ENCODE results near the gene SLC26A1.

Gene SLC26A1

DNA sequence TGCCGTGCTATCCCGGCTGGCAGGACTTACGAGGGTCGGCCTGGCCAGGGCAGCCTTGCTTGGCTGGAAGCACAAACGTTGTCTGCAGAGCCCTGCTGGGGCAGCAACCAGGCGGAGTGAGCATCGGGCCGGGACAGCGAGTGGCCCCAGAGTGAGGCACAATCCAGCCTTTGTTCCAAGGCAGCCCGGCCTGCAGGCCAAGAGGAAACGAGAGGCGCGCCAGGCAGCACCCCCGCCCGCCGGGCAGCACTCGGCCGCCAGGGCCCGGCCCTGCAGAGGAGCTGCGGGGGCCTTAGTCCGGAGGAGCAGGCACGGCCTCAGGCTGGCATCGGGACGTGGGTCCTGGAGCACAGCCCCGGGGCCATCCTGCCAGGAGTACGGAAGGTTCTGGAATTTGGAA lies 42.3 kb upstream of the SLC26A1 start:
- no peak overlapping the region for H3K4me3 ChIP-seq (ENCODE audit: low read depth in 1 of 2, low read length in 2 of 2)
- H3K9me3 ChIP-seq (ENCODE audit: control insufficient read depth in 1 of 2, low read length in 2 of 2), result no peaks in the 10 kb centered on the region
- no peaks in the 10 kb centered on the region for H3K27me3 ChIP-seq (ENCODE audit: low read depth, low read length)
- H3K27ac ChIP-seq (ENCODE audit: low read length), result no peak overlapping the region
- H3K4me1 ChIP-seq (ENCODE audit: control insufficient read depth in 1 of 2, insufficient read depth in 2 of 2, low read length in 2 of 2), result peaks cover 0 to 20% of the 10 kb centered on the region in 2 donors
- H3K36me3 ChIP-seq (ENCODE audit: control insufficient read depth in 1 of 2, insufficient read depth in 2 of 2, low read length in 2 of 2), result no peaks in the 10 kb centered on the region

DNA sequence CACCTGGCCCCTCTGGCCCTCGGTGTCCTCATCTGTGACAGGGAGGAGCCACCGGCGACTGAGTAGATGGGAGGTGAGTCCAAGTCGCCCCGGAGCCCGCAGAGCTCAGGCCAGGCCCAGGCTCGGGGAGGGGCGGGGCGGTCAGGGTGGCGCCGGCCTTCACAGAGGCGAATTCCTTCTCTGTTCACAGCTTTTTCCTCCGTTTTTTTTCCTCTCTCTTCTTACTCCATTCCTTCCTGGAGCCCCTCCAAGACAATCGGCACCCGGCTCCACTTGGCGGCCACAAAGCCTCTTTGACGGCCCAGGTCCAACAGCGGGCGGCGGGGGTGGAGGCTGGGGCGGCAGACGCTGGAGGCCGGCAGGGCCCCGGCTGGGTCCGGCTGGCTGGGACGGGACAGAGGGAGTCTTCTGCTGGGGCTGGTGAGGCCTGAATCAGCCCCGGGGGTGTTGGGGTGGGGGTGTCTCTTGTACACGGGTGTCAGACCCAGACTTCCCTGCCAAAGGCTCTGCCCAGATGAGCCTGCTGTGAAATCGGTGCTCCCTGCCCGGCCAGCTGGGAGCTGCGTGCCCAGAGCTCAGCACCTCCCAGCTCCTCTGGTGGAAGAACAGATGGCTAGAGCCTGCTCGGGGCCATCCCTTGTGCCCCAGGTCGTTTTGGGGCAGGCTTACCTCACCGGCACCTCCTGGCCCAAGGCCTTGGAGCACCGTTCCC lies 40.8 kb upstream of the SLC26A1 start:
- Histone ChIP-seq H3K36me3 (ENCODE audit: control insufficient read depth in 1 of 2, insufficient read depth in 2 of 2, low read length in 2 of 2) (no peaks in the 10 kb centered on the region), H3K9me3 (ENCODE audit: control insufficient read depth in 1 of 2, low read length in 2 of 2) (no peaks in the 10 kb centered on the region), H3K27me3 (ENCODE audit: low read depth, low read length) (no peaks in the 10 kb centered on the region), H3K4me3 (ENCODE audit: low read depth in 1 of 2, low read length in 2 of 2) (no peak overlapping the region), H3K4me1 (ENCODE audit: control insufficient read depth in 1 of 2, insufficient read depth in 2 of 2, low read length in 2 of 2) (peaks cover 0 to 11% of the 10 kb centered on the region in 2 donors), H3K27ac (ENCODE audit: low read length) (no peak overlapping the region)

DNA sequence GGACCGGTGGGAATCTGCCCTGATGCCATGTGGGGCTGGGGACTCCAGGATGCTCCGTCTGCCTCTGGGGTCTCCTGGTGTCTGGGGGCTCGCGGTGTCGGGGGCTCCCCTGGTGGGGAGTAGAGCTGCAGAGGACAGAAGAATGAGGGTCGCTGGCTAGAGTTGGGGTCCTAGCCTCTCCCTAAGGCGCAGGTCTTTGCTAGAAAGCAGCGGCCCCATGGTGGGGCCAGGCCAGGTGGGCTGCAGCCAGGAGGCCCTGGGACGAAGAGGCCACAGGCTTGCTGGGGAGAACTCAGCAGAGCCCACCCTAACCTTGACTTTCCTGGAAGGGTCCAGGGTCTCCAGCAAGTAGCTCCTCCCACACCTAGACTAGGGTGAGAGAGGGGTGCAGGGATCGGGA lies 39.7 kb upstream of the SLC26A1 start:
- no peak overlapping the region for H3K4me3 ChIP-seq (ENCODE audit: low read depth in 1 of 2, low read length in 2 of 2)
- H3K27ac ChIP-seq (ENCODE audit: low read length), result no peak overlapping the region
- peaks cover 0 to 11% of the 10 kb centered on the region in 2 donors for H3K4me1 ChIP-seq (ENCODE audit: control insufficient read depth in 1 of 2, insufficient read depth in 2 of 2, low read length in 2 of 2)
- no peaks in the 10 kb centered on the region for H3K9me3 ChIP-seq (ENCODE audit: control insufficient read depth in 1 of 2, low read length in 2 of 2)
- no peaks in the 10 kb centered on the region for H3K36me3 ChIP-seq (ENCODE audit: control insufficient read depth in 1 of 2, insufficient read depth in 2 of 2, low read length in 2 of 2)
- no peaks in the 10 kb centered on the region for H3K27me3 ChIP-seq (ENCODE audit: low read depth, low read length)

DNA sequence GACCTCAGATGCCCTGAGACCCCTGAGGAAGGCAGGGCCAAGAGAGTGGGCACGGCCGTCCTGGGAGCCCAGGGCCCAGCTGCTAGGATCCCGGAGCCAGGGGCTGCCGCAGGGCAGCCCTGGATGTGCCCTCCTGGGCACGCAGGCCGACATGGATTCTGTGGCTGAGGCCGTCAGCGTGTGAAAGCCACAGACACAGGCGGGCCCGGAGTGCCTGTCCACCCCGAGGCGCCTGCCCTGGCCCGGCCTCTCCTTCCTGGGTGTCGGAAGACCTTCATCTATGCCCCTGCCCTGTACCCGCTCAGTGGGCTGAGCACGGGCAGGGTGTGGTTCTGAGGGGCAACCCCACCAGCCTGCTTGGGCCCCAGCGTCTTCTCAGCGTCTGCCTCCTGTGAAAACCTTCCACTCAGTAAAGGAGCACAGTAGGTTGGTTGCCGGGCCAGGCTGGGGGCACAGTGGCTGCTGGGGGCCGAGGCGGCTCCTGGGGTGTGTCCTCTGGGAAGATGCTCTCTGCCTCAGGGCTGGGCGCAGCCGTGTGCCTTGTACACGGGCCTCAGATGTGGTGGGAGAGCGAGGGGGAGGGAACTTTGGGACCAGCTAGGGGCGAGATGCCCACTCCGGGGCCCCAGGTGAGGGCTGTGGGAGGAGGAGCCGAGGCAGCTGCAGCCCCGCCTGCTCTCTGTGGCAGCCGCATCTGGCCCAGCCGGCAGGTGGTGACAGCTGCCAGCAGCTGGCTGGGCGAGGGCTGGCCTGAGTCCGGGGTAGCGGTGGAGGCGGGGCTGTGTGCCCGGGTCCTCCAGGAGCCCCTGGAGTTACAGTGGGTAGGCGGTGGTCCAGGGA lies 39.0 kb upstream of the SLC26A1 start:
- H3K4me1 ChIP-seq (ENCODE audit: control insufficient read depth in 1 of 2, insufficient read depth in 2 of 2, low read length in 2 of 2), result peaks cover 0 to 11% of the 10 kb centered on the region in 2 donors
- H3K36me3 ChIP-seq (ENCODE audit: control insufficient read depth in 1 of 2, insufficient read depth in 2 of 2, low read length in 2 of 2), result no peaks in the 10 kb centered on the region
- H3K9me3 ChIP-seq (ENCODE audit: control insufficient read depth in 1 of 2, low read length in 2 of 2), result no peaks in the 10 kb centered on the region
- no peak overlapping the region for H3K27ac ChIP-seq (ENCODE audit: low read length)
- H3K4me3 ChIP-seq (ENCODE audit: low read depth in 1 of 2, low read length in 2 of 2), result no peak overlapping the region
- H3K27me3 ChIP-seq (ENCODE audit: low read depth, low read length), result no peaks in the 10 kb centered on the region

DNA sequence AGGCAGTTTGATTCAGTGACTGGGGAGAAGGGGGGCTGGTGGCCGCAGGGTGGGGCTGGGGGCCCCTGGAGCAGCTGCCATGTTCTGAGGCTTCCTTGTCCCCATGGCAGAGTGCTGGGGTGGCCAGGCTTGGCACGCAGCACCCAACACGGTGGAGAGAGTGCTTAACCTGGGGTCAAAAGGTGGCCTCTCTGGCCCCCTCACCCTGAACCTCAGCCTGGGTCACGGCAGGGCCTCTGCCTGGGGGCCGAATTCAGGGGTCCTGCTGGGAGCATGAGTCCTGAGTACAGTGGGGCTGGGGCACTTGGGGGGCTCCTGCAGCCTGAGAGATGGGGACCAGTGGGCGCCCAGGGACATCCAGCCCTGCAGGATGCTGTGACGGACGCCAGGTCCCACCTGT lies 38.1 kb upstream of the SLC26A1 start:
- Histone ChIP-seq H3K4me1 (ENCODE audit: control insufficient read depth in 1 of 2, insufficient read depth in 2 of 2, low read length in 2 of 2) (peaks cover 0 to 11% of the 10 kb centered on the region in 2 donors), H3K9me3 (ENCODE audit: control insufficient read depth in 1 of 2, low read length in 2 of 2) (no peaks in the 10 kb centered on the region), H3K36me3 (ENCODE audit: control insufficient read depth in 1 of 2, insufficient read depth in 2 of 2, low read length in 2 of 2) (no peaks in the 10 kb centered on the region), H3K27ac (ENCODE audit: low read length) (no peak overlapping the region), H3K27me3 (ENCODE audit: low read depth, low read length) (no peaks in the 10 kb centered on the region), H3K4me3 (ENCODE audit: low read depth in 1 of 2, low read length in 2 of 2) (no peak overlapping the region)

DNA sequence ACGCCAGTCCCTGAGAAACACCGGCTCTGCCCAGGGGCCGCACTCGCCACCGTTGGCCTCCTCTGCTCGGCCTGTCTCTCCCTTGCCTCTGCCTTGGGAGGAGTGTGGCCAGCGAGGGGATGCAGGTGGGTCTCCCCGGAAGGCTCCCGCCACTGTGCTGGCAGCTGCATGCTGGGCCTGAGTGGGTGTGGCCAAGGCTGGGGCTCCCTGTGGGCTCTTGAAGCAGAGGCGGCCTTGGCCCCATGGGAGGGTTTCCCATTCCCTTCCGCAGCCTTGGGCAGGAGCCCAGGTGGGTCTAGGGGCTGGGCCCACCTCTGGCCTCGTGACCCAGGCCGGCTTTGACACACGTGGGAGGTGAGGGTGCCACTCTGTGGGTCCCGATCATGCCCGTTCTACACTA lies 37.4 kb upstream of the SLC26A1 start:
- Histone ChIP-seq H3K4me1 (ENCODE audit: control insufficient read depth in 1 of 2, insufficient read depth in 2 of 2, low read length in 2 of 2) (peaks cover 0 to 11% of the 10 kb centered on the region in 2 donors), H3K4me3 (ENCODE audit: low read depth in 1 of 2, low read length in 2 of 2) (no peak overlapping the region), H3K36me3 (ENCODE audit: control insufficient read depth in 1 of 2, insufficient read depth in 2 of 2, low read length in 2 of 2) (no peaks in the 10 kb centered on the region), H3K27me3 (ENCODE audit: low read depth, low read length) (no peaks in the 10 kb centered on the region), H3K9me3 (ENCODE audit: control insufficient read depth in 1 of 2, low read length in 2 of 2) (no peaks in the 10 kb centered on the region), H3K27ac (ENCODE audit: low read length) (no peak overlapping the region)

DNA sequence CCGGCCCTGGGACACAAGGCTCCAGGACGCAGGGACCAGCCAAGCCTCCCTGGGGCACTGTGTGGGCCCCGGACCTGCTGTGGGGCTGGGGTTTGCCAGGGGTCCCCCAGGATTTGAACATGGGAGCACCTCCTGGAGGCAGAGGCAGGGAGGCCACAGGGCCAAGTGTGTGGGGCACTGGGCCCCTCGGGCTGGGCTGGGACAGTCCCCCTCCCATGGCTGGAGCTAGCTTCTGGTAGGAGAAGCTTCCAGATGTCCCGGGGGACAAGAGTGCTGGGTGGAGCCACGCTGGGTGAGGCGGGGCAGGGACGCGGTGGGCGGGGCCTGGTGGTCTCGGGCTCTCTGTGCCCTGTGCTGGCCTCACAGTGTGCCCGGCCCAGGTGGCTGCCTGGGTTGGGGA lies 36.8 kb upstream of the SLC26A1 start:
- H3K4me3 ChIP-seq (ENCODE audit: low read depth in 1 of 2, low read length in 2 of 2), result no peak overlapping the region
- H3K27me3 ChIP-seq (ENCODE audit: low read depth, low read length), result no peaks in the 10 kb centered on the region
- H3K27ac ChIP-seq (ENCODE audit: low read length), result no peak overlapping the region
- H3K9me3 ChIP-seq (ENCODE audit: control insufficient read depth in 1 of 2, low read length in 2 of 2), result no peaks in the 10 kb centered on the region
- no peaks in the 10 kb centered on the region for H3K36me3 ChIP-seq (ENCODE audit: control insufficient read depth in 1 of 2, insufficient read depth in 2 of 2, low read length in 2 of 2)
- H3K4me1 ChIP-seq (ENCODE audit: control insufficient read depth in 1 of 2, insufficient read depth in 2 of 2, low read length in 2 of 2), result peaks cover 0 to 8% of the 10 kb centered on the region in 2 donors

DNA sequence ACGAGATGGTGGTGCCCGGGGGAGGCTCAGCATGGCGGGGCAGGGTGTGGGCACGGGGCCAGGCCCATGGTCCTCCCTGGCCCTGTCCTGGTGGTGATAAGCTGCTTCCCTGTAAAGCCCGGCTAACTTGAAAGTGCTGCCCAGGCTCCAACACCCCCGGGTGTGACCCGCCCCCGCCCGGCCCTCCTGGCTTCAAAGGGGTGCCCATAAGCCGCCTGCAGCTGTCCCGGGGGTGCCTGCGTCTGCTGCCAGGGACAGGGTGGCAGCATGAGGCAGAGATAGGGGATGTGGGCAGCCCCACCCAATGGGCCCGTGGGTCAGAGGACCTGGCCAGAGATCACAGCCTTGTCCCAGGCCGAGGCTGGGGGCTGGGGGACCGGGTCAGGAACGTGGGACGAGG lies 36.3 kb upstream of the SLC26A1 start:
- Histone ChIP-seq H3K4me3 (ENCODE audit: low read depth in 1 of 2, low read length in 2 of 2) (no peak overlapping the region), H3K36me3 (ENCODE audit: control insufficient read depth in 1 of 2, insufficient read depth in 2 of 2, low read length in 2 of 2) (peaks cover 0 to 4% of the 10 kb centered on the region in 2 donors), H3K27ac (ENCODE audit: low read length) (no peak overlapping the region), H3K27me3 (ENCODE audit: low read depth, low read length) (no peaks in the 10 kb centered on the region), H3K9me3 (ENCODE audit: control insufficient read depth in 1 of 2, low read length in 2 of 2) (no peaks in the 10 kb centered on the region), H3K4me1 (ENCODE audit: control insufficient read depth in 1 of 2, insufficient read depth in 2 of 2, low read length in 2 of 2) (peaks cover 0 to 8% of the 10 kb centered on the region in 2 donors)

DNA sequence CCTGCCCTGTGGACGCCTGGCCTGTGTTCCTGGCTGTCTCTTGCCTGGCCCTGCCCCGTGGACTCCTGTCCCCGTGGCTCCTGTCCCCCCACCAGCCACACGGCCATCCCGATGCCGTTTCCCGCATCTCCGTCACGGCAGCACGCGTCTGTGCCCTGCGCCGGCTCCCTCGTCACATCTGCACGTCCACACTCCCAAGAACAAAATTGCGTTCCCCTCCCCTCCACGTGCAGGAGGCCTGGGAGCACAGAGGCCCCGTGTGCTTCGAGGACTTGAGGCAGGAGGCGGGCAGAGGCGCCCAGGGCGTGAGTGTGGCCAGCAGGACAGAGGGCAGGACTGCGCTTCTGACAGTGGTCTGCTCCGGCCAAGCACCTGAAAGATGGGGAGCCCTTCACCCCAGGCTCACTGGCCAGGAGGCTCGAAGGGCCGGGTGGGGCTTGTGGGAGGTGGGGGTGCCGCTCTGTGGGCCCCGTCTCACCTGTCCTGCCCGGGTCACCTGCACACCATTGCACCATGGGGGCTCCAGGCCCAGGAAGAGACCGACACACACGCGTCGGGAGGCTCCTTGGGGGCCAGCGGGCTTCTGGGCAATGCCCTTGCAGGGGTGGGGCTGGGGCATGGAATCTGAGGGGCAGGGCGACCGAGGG lies 35.5 kb upstream of the SLC26A1 start:
- Histone ChIP-seq H3K27me3 (ENCODE audit: low read depth, low read length) (no peaks in the 10 kb centered on the region), H3K27ac (ENCODE audit: low read length) (no peak overlapping the region)

DNA sequence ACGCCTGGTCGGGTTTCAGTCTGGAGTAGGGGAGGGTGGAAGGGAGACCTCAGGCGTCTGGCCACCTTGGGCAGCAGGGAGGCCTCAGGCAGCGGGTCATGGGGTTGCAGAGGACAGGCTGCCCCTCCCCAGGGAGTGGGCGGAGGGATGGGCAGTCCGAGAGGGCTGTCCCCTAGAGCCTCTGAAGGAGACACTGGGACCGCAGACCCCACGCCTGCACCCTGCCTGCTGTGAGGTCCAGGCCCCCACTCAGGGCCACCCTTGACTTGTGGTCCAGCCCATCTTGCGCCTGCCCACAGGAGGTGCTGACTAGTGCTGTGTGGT lies 34.7 kb upstream of the SLC26A1 start:
- no peak overlapping the region for H3K4me3 ChIP-seq (ENCODE audit: low read depth in 1 of 2, low read length in 2 of 2)
- no peaks in the 10 kb centered on the region for H3K4me1 ChIP-seq (ENCODE audit: control insufficient read depth in 1 of 2, insufficient read depth in 2 of 2, low read length in 2 of 2)
- peaks cover 0 to 8% of the 10 kb centered on the region in 2 donors for H3K36me3 ChIP-seq (ENCODE audit: control insufficient read depth in 1 of 2, insufficient read depth in 2 of 2, low read length in 2 of 2)
- H3K27me3 ChIP-seq (ENCODE audit: low read depth, low read length), result no peaks in the 10 kb centered on the region
- no peak overlapping the region for H3K27ac ChIP-seq (ENCODE audit: low read length)
- H3K9me3 ChIP-seq (ENCODE audit: control insufficient read depth in 1 of 2, low read length in 2 of 2), result no peaks in the 10 kb centered on the region

More for the DNA sequence above, 35.5 kb upstream of the SLC26A1 start:
- Histone ChIP-seq H3K4me1 (ENCODE audit: control insufficient read depth in 1 of 2, insufficient read depth in 2 of 2, low read length in 2 of 2) (peaks cover 0 to 2% of the 10 kb centered on the region in 2 donors), H3K4me3 (ENCODE audit: low read depth in 1 of 2, low read length in 2 of 2) (no peak overlapping the region), H3K36me3 (ENCODE audit: control insufficient read depth in 1 of 2, insufficient read depth in 2 of 2, low read length in 2 of 2) (peaks cover 0 to 8% of the 10 kb centered on the region in 2 donors), H3K9me3 (ENCODE audit: control insufficient read depth in 1 of 2, low read length in 2 of 2) (no peaks in the 10 kb centered on the region)

DNA sequence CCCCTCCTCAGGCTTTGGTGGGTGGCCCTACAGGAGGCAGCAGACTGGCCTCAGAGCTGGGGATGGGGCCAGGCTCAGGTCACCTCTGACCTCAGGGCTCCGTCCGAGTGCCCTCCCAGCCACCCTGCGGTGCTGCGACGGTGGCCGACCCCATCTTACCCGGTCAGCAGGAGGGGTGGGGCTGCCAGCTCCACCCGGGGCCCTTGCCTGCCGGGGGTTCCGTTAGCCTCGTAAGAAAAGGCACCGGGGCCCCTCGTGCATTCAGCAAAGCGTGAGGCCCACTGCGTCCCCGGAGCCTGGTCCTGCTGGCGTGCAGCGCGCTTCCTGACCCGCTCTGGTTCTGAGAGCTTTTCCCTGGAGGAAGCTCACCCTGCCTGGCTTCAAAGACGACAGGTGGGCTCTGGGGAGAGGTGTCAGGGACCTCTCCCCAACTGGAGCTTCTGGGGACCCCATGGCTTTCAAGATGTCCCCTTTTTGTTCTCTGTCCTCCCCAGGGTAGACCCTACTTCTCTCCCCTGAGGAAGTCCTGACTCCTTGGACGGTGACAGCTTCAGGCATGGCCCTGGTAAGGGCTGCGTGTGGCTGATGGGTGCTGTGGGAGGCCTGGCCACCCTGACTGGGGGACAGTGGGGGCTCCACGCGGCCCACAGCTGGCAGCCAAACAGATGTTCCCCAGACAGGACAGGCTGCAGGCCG lies 34.2 kb upstream of the SLC26A1 start:
- no peaks in the 10 kb centered on the region for H3K4me1 ChIP-seq (ENCODE audit: control insufficient read depth in 1 of 2, insufficient read depth in 2 of 2, low read length in 2 of 2)
- no peaks in the 10 kb centered on the region for H3K9me3 ChIP-seq (ENCODE audit: control insufficient read depth in 1 of 2, low read length in 2 of 2)
- H3K36me3 ChIP-seq (ENCODE audit: control insufficient read depth in 1 of 2, insufficient read depth in 2 of 2, low read length in 2 of 2), result peaks cover 0 to 8% of the 10 kb centered on the region in 2 donors
- no peak overlapping the region for H3K27ac ChIP-seq (ENCODE audit: low read length)
- H3K4me3 ChIP-seq (ENCODE audit: low read depth in 1 of 2, low read length in 2 of 2), result no peak overlapping the region
- H3K27me3 ChIP-seq (ENCODE audit: low read depth, low read length), result no peaks in the 10 kb centered on the region

All from muscle layer of duodenum (tissue), 2 donors.